HFF-Myc (cell line): Measurements from ENCODE around the gene CAMTA1.

Experiments
- DNase-seq: peaks from one replicate; pipeline ENCODE4 v3.0.0-alpha.2; 2011; ENCODE audit warnings: low read depth; ENCODE audit errors: extremely low read depth
- H3K4me3 ChIP-seq: replicated peaks from 2 replicates; pipeline ENCODE4 v1.5.1; 2011; ENCODE audit warnings: low read depth, mild to moderate bottlenecking, control low read depth, low read length
- CTCF ChIP-seq: IDR thresholded peaks from 2 replicates; pipeline ENCODE4 v1.5.1; 2012; ENCODE audit warnings: mild to moderate bottlenecking, low read depth, low read length, control low read depth; ENCODE audit errors: missing control alignments

The CAMTA1 gene

DNA sequence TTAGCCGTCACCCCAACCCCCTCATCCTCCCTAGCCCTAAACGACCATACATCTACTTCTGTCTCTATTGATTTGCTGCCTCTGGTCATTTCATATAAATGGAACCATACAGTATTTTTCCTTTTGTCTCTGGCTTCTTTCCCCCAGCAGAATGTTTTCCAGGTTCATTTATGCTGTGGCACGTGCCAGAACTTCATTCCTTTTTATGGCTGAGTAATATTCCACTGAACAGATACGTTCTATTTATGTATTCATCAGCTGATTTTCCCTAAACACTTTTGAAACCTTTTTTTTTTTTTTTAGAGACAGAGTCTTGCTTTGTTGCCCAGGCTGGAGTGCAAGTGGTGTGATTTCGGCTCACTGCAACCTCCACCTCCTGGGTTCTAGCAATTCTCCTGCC, 181.1 kb downstream of the CAMTA1 start:
- no peak for TF ChIP-seq CTCF
- DNase-seq = no peak
- H3K4me3 ChIP-seq = no peak overlapping the region

DNA sequence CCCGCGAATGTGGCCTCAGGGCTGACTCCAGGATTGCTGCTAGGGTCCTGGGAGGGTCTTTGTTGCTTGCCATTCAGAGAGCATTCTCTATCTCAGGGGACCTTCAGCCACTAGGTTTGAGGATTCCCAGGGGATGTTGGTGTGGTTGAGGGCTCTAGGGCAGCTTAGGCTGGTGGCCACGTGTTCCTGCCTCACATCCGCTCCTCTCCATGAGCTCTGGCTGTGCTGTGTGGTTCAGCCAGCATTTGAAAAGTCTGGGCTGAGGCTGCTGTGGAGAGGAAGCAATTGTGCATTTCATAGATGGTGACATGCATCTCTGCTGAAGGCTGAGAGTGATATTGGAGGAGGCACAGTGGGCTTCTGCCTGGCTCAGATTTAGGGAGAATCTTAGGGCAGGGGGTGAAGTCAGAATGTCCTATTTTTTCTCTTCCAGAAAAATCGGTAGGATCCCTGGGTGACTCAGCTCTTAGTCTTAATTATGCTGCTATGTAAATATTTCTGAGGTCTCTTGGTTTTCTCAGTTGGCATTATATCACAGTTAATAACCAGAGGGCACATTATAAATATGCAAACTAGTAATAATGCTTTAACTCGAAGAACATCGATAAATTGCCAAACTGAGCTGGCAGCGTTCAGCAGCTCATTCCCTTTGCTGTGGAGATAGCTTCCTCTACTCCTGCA, 182.3 kb downstream of the CAMTA1 start:
- no peak overlapping the region for H3K4me3 ChIP-seq
- TF ChIP-seq CTCF = no peak
- DNase-seq = no peak

DNA sequence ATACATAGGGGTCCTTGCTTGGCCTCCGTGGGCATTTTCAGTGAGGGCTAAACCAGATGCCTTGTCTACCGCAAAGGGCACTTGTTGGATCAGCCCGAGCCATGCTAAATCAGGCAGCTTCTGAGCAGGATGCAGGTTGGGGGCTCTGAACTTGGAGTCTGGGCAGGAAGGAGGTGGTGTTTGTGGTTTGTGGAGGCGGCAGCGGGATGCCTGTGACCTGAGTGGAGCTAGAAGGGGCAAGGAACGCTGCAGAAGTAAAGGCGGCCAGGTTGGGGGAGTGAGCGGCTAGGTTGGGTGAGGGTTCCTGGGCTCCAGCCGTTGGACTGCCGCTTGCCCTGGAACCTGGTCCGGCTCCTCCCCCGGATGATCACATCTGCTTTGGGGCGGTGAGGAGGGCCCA, 183.9 kb downstream of the CAMTA1 start:
- H3K4me3 ChIP-seq = no peak overlapping the region
- no peak for DNase-seq
- TF ChIP-seq CTCF = no peak

DNA sequence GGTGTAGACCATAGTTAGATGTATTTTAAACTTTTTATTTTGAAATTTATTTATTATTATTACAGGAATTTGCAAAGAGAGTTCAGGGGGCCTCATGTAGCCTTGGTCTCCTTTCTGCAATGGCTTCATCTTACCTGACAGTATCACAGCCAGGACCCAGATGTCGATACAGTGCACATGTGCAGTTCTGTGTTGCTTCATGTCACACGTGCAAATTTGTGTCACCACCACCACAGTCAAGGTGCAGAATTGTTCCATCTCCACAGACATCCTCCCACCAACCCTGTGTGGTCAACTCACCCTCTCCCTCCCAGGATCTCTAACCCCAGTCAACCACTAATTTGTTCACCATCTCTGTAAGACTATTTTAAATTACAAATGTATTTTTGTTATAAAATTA, 184.5 kb downstream of the CAMTA1 start:
- TF ChIP-seq CTCF = no peak
- no peak overlapping the region for H3K4me3 ChIP-seq
- no peak for DNase-seq

- TF ChIP-seq CTCF = no peak
- DNase-seq = no peak
- H3K4me3 ChIP-seq = no peak overlapping the region
These were observed 185.0 kb downstream of the CAMTA1 start for GRCh38 chr1:6970221-6970620.

DNA sequence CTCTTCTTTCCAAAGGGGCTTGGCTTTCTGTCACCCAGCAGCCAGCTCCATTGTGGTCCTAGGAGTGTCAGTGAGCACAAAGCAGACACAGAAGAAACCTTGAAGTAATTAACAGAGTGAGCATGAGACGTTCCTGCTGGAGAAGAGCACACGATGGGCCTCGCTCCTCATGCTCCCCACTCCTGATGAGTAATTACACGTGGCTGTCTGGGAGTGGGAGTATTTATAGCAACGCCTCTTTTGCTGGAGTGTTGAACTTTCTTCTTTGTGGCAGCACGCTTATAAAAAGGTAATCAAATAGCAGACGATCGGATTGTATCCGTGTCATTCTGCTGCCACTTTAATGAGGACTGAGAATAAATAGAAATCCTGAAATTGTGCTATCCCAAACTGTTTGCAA, 185.8 kb downstream of the CAMTA1 start:
- TF ChIP-seq CTCF = no peak
- no peak for DNase-seq
- no peak overlapping the region for H3K4me3 ChIP-seq

DNA sequence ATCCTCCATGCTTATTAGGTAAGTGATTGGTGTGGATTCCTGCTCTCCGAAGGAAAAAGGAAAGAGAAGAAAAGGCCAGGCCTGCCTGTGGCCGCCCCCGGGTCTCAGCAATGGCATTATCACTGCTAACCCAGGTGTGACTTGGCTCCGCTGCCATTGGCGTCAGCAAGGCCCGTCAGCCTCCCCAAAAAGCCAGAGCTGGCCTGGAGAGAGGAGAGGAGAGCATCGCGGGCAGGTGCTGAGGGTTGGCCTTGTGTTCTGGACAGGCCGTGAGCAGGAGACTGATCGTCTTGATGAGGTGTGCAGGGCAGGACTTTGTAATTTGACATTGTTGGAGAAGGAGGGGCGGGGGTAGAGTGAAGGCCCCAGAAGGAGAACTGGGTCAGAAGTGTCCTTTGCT, 186.4 kb downstream of the CAMTA1 start:
- TF ChIP-seq CTCF = no peak
- no peak for DNase-seq
- H3K4me3 ChIP-seq = no peak overlapping the region
